DMS53 treated with DMSO at 0.1 percent for 48 hours (cell line): ENCODE data around the gene PLCL2.

Experiments
- DNase-seq: peaks from one replicate; lab custom pipeline; 2025; ENCODE audit not compliant: unreplicated experiment; lab: John Stamatoyannopoulos, UW

Gene PLCL2

DNA sequence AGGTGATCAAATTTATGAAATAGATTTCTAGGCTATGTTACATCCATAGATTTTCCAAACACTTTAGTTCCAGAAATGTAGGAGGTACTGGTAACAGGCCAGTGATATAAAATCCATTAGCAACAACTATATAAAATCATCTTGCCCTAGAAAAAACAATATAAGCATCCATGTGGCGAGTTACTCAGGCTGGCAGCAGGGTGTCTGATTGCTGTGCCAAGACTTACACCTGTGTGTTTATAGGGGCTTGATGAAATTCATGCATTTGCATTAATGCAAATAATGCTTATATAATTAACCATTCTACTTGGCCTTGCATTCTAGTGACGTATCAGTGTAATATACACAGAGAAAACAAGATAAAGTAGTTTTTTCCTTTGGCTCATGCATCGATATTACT is 153.4 kb downstream of the PLCL2 start:
- no peak for DNase-seq

DNA sequence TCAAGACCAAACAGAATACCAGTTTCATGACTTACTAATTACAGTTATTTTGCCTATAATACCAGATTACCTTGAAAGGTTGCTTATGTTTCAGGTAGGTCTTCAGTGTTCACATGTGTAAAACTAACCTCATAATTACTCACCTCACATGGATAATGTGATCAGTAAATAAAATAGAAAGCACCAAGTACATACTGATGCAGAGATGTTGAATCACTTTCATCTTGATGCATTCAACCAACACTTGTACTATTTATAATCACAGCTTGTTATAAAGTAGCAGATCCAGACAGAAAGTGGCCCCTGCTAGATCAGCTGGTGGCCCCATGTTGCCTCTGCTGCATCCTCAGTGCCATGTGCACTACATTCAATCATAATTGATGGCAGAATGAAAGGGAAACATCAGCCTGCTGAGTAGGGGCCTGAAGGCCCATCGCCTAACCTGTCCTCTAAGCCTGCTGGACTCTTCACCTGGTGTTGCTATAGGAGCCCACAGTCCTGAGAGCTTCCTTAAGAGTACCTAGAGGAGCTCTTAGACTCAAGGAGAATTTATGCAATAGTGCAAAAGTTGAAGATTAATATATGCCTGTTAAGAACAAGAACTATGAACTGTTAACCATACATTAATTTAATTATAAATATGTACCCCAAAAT is 154.3 kb downstream of the PLCL2 start:
- peak; percentile 19 for DNase-seq

DNA sequence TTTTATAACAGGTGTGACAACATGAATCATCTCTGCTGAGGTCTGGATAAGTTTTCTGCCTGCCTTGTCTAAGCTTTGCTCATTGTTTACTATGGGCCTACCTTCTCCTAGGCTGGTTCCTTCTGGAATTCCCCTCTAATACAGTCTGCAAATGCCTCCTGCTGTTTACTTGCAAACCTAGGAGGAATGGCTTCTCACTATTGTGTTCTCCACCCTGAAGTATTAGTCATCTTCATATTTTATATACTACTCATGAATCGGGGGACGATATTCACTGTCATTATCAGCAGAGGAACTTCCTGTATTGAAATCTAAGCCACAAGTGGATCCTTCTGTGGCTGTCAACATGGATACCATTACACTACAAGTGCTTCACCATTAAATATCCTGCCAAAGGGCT is 154.8 kb downstream of the PLCL2 start:
- peak; percentile 35 for DNase-seq

DNA sequence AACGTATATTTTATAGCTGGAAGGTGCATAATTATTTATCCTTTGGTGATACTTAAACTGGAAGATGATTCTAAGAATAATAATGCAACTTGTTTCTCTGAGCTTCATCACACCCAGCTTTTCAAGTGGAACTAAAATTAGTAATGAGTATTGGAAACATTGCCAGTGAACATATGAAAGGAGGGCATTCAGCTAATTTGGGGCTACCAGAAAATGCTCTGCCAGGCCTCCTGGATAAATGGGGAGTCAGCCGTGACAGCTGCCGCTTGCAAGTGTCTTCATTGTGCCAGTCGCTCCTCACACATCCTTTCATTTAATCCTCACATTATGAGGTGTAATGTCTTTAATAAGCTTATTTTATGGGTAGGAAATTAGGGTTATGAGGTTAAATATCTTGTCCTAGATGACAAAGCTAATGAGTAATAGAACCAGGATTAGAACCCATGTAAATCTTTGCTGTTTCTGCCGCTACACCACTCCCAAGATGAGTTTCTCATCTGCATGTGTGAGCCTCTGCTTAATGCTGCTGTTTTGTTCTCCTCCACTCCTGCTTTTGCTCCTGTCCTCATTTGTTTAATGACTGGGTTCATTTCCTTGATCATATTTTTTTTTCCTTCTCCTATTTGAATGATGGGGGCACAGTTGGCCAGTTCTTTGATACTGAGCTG is 155.7 kb downstream of the PLCL2 start:
- no peak for DNase-seq

DNA sequence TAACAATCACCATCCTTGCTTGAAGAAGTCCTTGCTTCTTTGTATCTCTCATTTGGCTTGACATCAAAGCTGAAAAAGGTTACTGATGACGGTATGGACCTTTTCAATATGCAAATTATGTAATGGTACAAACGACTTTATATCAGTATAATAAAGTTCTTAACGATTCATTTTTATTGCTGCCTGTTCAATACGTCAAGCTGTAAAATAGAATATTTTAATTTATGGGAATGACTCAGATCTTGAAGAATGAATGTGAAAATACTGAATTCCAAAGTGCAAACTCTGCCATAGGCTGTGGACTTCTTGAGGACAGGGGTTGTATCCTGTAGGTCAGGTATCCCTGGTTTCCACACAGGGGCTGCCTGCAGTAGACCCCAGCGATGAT is 156.2 kb downstream of the PLCL2 start:
- DNase-seq: no peak

DNA sequence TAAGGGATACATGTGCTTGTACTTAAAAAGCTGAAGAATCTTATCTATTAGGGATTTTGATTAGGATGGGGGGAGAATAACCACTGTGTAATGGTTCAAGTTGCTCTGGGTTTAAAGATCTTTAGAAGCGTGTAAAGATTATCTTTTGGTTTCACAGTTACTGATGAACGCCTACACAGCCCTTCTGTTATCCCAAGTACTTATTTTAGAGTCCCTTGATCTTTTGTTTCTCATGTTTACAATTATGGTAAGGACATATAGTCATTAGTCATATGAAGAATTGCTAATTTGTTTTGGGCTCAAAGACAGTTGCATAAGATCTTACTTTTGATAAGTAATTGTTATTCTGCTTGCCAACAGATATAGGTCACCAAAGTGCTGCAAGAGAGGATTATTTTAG is 160.1 kb downstream of the PLCL2 start:
- no peak for DNase-seq

DNA sequence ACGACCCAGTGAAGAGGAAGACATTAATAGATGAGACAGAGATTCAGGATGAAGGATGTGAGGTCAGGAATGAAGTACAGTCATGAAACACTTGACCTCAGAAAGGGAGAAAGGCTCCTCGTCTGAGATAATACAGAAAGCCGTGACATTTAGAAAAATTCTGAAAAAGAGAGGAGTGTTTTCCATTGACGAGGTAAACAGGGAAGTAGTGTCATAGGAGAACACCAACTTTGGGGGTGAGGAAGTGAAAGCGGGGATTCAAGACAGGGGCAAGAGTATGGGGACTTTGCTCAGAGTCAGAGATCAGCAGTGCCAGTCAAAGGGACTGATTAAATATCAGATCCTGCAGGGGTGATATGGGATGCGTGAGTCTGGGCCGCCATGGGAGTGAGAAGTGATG is 160.9 kb downstream of the PLCL2 start:
- no peak for DNase-seq

DNA sequence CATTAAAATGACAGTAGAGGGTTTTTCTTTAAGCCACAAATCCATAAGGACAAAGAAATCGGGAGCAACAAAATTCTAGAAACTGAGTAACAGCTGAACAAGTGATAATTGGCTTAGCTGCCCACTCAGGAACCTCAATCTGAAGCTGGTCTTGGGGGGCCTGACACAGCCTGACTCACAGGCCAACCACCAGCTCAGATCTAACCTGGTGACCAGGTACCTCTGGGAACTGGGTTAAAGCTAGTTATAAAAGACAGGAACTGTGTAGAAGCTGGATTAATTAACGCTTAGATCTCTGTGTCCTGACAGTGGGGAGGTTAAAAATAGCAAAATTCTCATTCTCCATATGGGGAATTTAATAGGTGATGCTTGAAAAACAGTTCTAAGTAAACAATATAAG is 161.9 kb downstream of the PLCL2 start:
- no peak for DNase-seq

DNA sequence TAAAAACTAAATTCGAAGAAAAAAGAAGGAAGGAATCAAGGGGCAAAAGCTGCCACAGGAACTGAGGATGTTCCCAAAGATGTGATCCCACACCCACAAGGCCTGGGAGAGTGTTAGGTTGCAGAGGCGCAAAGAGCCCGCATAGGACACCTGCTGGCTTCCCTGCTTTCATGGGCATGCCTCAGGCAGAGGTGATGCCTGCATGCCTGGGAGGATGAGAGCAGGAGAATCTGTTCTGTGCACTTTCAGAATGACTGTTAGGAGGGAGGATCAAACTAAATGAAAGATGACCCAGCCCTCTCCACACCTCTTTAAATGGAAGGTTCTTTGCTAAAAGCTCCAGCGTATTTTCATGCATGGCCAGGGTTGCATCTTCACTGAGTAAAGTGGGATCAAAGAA is 162.4 kb downstream of the PLCL2 start:
- DNase-seq: no peak

DNA sequence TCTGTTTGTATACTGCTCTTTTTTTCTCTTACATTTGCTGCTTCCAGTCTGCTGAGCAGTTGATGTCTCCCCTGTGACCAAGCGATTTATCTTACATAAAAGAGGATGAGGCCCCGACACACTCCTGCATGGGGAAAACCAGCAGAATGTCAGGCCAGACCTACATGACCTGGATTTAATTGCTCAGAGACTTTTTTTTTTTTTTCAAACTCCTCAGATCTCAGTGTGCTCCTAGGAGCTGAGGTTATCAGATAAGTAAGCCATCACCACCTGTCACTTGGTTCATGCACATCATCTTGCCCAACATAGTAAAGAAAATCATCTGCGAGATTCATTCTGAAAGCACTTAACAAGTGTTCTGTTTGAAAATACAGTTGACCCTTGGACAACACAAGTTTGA is 163.1 kb downstream of the PLCL2 start:
- DNase-seq: no peak

DNA sequence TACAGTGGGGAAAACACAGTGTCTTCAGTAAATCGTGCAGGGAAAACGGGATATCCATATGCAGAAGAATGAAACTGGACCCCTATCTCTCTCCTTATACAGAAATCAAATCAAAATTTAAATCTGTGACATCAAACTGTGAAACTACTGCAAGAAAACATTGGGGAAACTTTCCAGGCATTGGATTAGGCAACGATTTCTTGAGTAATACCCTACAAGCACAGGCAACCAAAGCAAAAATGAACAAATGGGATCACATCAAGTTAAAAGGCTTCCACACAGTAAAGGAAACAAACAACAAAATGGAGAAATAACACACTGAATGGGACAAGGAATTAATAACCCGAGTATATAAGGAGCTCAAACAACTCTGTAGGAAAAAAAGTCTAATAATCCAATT is 165.3 kb downstream of the PLCL2 start:
- DNase-seq: no peak

DNA sequence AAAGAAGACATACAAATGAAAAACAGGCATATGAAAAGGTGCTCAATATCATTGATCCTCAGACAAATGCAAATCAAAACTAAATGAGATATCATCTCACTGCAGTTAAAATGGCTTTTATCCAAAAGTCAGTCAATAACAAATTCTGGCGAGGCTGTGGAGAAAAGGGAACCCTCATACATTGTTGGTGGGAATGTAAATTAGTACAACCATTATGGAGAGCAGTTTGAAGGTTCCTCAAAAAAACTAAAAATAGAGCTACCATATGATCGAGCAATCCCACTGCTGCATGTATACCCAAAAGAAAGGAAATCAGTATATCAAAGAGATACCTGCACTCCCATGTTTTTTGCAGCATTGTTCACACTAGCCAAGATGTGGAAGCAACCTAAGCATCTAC is 165.8 kb downstream of the PLCL2 start:
- DNase-seq: no peak

DNA sequence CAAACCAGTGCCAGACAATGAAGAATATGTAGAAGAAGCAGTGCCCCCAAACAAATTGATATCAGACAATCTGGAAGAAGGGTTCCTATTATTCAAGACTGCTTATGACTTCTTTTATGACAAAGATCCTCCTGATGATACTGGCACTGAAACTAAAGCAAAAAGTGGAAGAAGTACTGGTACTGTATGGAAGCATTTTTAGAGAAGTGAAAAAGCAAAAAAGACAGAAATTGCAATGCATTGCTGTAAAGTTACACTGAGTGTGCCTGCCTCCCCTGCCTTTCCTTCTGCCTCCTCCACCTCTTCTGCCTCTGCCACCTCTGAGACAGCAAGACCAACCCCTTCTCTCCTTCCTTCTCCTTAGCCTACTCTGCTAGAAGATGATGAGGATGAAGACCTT is 167.6 kb downstream of the PLCL2 start:
- no peak for DNase-seq

DNA sequence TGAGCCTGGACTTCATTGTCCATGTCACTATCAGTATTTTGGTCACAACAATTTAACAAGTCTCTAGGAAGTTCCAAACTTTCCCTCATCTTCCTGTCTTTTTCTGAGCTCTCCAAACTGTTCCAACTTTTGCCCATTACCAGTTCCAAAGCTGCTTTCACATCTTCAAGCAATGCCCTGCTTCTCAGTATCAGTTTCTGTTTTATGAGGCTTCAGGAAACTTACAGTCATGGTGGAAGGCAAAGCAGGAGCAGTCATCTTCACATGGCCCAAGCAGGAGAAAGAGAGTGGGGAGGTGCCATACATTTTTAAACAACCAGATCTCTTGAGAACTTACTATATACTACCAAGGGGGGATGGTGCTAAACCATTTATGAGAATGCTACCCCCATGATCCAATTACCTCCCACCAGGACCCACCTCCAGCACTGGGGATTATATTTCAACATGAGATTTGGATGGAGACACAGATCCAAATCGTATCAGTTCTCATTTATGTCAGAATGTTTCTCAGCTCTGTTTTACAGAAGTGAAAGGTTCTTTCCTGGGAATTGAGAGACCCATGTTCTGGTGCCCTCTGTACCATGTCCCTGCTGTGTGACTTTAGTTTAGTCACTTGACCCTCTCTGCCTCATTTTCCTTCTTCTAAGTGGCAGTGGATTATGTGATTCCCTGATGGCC is 169.7 kb downstream of the PLCL2 start:
- no peak for DNase-seq

DNA sequence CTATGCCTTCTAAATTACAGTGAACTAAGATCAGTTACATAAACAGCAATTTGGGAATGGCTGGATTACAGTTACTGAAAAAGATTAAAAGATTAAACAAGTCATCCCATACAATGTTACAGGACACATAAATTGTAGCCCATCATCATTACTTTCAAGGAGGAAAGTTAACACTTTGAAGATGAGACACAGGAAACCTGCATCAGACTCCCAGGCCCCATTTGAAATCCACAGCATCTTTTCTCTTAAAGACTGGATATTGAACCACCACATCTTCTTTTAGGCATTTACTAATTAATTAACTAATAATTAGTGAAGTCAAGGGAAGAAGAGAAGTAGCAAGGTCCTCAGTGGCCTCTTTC is 170.2 kb downstream of the PLCL2 start:
- DNase-seq: no peak

DNA sequence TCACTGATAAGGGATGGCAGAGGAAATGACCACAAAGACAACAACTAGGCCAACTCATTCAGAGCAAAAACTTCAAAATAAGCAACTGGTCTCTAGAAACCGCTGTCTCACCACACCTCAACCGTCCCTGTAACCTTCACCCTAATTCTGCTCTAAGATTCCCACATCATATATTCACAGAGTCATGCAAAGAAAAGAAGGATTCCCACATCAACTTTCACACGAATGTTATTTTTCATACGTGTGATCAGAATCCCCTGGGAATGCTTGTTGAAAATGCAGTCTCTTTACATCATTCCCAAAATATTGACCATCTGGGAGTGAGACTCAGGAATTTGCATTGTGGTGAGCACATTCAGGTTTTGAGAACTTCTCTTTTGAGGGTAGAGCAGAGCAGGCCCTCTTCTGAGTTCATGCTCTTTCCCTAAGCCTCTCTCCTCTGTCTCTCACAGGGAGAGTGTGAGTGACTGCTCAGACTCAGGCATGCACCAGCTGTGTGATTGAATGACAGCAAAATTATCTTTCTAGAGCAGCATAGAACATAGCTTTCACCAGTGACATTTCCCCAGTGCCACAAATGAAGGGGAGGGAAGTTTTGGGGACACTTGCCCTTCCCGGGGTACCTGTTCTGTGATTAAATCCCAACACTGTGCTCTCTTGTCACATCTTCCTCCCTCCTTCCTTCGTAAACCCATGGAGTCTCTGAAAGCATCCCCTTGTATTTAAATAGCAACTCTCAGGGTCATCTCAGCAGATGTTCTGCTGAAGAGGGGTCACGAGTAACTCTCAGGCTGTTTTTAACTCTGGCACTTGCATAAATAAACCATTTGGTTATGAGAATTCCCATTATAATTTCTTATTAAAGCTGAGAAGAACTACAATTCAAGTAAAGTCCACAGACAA is 170.9 kb downstream of the PLCL2 start:
- no peak for DNase-seq

DNA sequence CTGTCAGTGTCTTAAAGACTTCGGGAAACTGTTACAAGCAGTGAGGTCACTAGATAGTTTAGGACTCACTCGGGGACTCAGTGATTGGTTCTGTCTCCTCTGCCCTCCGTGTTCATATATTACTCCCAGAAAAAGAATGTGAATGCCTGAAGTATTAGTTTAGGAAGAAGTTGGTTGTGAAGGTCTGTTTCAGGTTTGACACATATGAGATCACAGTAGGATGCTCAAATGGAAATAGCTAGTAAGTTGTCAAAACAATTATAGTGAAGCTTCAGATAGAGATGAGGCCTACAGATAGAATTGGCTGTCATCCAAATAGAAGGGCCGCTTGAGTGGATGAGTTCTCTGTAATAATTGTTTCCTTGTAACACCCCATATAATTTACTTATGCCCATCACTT is 172.6 kb downstream of the PLCL2 start:
- no peak for DNase-seq

DNA sequence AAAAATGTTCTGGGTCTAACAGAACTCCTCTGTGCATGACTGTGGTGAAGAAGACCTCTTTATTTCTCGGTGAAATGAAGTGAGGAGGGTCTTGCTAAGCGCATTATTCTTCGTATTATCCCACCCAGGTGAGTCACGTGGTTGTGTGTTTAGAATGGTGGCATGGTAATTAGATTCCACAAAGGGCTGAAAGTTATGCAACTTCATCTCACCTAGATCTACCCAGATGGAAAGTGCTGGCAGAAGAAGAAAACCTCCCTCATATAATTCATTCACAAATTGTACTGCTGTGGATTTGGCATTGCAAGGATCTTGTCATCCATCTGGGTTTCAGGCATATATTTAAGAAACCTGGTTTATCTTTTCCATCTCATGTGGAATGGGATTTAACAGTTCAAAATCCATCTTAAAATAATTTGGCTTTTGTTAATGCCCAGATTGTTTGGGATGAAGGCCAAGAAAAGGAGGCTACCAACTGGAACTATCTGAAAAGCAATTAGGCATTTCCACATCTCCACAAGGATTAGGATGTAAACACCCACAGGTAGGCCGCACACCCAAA is 175.3 kb downstream of the PLCL2 start:
- no peak for DNase-seq

DNA sequence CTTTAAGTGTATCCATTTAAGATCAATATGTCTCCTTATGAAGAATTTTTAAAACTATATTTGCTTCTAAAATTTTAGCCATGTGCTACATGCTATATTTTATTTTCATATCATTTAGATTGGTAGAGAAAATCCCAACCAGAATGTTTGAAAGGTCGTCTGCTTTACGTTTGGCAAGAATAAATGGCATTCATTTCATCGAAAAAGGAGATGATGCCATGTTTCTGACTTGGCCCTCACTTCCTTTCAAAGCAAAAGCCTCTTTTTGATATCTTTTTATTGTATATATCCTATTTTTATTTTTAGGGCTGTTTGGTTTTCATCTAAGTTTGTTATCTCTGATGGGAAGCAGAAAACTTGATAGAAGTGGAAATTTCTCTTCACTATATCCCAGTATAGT is 176.2 kb downstream of the PLCL2 start:
- DNase-seq: no peak

DNA sequence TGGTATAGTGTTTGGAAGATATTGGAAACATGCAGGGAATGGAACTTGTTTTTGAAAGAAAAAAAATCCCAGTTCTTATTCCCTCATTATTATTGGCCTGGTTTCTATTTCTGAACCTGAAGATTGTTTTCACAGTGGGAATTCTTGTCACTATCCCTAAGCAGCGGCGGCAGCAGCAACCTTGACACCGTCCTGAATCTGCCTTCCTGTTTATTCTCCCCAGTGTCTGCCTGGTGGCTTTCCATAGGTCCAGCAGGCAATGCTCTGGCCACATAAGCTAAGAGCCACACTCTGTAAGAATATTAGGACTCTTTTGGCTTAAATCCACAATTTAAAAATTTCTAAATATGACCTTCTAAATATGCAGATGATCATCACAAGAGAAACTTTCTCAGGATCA is 178.0 kb downstream of the PLCL2 start:
- no peak for DNase-seq

DNA sequence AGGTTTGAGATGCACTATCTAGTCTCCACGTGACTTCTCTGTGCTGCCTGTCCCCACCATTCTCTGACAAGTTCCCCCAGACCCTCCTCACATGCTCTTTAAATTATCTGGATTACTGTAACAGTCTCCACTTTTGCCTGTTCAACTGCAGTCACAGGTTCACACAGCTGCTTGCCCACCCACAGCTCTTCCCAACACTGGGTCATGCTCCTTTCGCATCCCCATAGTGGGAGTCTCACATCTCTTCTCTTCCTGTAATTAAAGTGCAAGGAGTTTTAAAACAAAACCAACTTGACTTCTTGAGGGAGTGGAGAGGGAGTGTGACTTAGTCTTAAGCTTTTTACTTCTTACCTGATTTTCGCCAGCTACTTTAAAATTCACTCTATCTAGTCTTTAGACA is 178.8 kb downstream of the PLCL2 start:
- DNase-seq: no peak
